Measurements from ENCODE around the gene C1QTNF1. TPM values are rescaled to one million over a fixed set of nuclear protein-coding genes. Genes with fewer than 3 reads are reported as not detected.

Gene C1QTNF1
- total RNA-seq, 2 donors from 2014 or later = 10.4 to 12.1 TPM

GRCh38 chr17:79039171-79039570 lies 15.2 kb downstream of the C1QTNF1 start:
- Histone ChIP-seq H3K9ac (ENCODE audit: low read depth in 2 of 2, low read length in 2 of 2) (no peak overlapping the region), H3K36me3 (no peaks in the 10 kb centered on the region), H3K9me3 (no peaks in the 10 kb centered on the region), H3K27me3 (no peaks in the 10 kb centered on the region), H3K27ac (no peak overlapping the region), H3K4me1 (no peaks in the 10 kb centered on the region), H3K4me3 (no peak overlapping the region)
- no peak for TF ChIP-seq CTCF (IDR thresholded peaks at IDR 0.05)
- no peak for DNase-seq
- intact Hi-C loops (cut with DNase I) = no loop called here

- H3K36me3 ChIP-seq = no peaks in the 10 kb centered on the region
- H3K4me1 ChIP-seq = no peaks in the 10 kb centered on the region
- intact Hi-C loops (cut with DNase I) = no loop called here
- no peak for TF ChIP-seq CTCF (IDR thresholded peaks at IDR 0.05)
- DNase-seq = no peak
- no peaks in the 10 kb centered on the region for H3K27me3 ChIP-seq
- no peak overlapping the region for H3K4me3 ChIP-seq
- no peak overlapping the region for H3K27ac ChIP-seq
- H3K9me3 ChIP-seq = no peaks in the 10 kb centered on the region
- H3K9ac ChIP-seq (ENCODE audit: low read depth in 2 of 2, low read length in 2 of 2) = no peak overlapping the region
Measured at GRCh38 chr17:79039886-79040285, 15.9 kb downstream of the C1QTNF1 start.

- no peaks in the 10 kb centered on the region for H3K36me3 ChIP-seq
- no peak overlapping the region for H3K27ac ChIP-seq
- no peaks in the 10 kb centered on the region for H3K9me3 ChIP-seq
- no peak for DNase-seq
- TF ChIP-seq CTCF (IDR thresholded peaks at IDR 0.05) = no peak
- no peak overlapping the region for H3K9ac ChIP-seq (ENCODE audit: low read depth in 2 of 2, low read length in 2 of 2)
- H3K4me3 ChIP-seq = no peak overlapping the region
- intact Hi-C loops (cut with DNase I) = no loop called here
- H3K27me3 ChIP-seq = no peaks in the 10 kb centered on the region
- no peaks in the 10 kb centered on the region for H3K4me1 ChIP-seq
Measured at GRCh38 chr17:79041041-79041570, 17.1 kb downstream of the C1QTNF1 start.

GRCh38 chr17:79041723-79042420 lies 17.9 kb downstream of the C1QTNF1 start:
- no peak overlapping the region for H3K27ac ChIP-seq
- no peaks in the 10 kb centered on the region for H3K36me3 ChIP-seq
- H3K9me3 ChIP-seq = no peaks in the 10 kb centered on the region
- no peak for DNase-seq
- no peak for TF ChIP-seq CTCF (IDR thresholded peaks at IDR 0.05)
- no peak overlapping the region for H3K9ac ChIP-seq (ENCODE audit: low read depth in 2 of 2, low read length in 2 of 2)
- intact Hi-C loops (cut with DNase I) = loop anchor here (2.0 kb wide), 1 partner anchor 49 kb away; no protein-coding TSS in a partner anchor
- H3K27me3 ChIP-seq = no peaks in the 10 kb centered on the region
- no peaks in the 10 kb centered on the region for H3K4me1 ChIP-seq
- no peak overlapping the region for H3K4me3 ChIP-seq

GRCh38 chr17:79042421-79043190 lies 18.6 kb downstream of the C1QTNF1 start:
- no peak overlapping the region for H3K4me3 ChIP-seq
- no peaks in the 10 kb centered on the region for H3K36me3 ChIP-seq
- no peaks in the 10 kb centered on the region for H3K9me3 ChIP-seq
- intact Hi-C loops (cut with DNase I) = loop anchor here (2.0 kb wide), 1 partner anchor 50 kb away; no protein-coding TSS in a partner anchor
- no peaks in the 10 kb centered on the region for H3K4me1 ChIP-seq
- peak; percentile 86 for DNase-seq
- no peak overlapping the region for H3K9ac ChIP-seq (ENCODE audit: low read depth in 2 of 2, low read length in 2 of 2)
- H3K27me3 ChIP-seq = no peaks in the 10 kb centered on the region
- no peak overlapping the region for H3K27ac ChIP-seq
- TF ChIP-seq CTCF (IDR thresholded peaks at IDR 0.05) = peak; percentile 93
